ENCODE results near the gene LCOR.
"Not testable (repeated sequence)": the region's sequence is repeated elsewhere in the genome, so short reads cannot be mapped to it uniquely, and the experiment has no call there.

Gene LCOR

DNA sequence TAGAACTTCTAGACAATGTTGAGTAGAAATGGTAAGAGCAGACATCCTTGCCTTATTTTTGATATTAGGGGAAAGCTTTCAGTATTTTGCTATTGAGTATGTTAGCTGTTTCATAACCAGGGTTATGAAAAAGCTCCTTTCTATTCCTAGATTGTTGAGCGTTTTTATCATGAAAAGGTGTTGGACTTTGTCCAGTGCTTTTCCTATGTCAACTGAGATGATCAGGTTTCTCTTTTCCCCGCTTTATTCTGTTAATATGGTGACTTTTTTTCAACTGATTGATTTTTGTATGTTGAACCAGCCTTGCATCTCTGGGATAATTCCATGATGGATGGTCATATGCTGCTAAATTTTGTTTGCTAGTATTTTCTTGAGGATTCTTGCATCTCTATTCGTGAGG, 58.5 kb downstream of the LCOR start:
- DNase-seq: no peak

DNA sequence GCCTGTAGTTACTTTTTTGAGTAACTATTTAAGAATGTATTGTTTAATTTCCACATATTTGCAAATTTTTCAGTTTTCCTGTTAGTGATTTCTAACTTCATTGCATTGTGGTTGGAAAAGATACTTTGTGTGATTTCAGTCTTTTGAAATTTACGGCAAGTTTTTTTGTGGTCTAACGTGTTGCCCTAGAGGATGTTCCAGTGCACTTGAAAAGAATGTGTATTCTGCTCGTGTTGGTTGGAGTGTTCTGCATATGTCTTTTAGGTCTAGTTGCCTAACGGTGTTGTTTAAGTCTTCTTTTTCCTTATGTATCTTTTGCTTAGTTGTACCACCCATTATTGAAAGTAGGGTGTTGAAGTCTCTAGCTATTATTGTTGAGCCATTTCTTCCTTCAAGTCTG, 59.7 kb downstream of the LCOR start:
- DNase-seq: no peak

DNA sequence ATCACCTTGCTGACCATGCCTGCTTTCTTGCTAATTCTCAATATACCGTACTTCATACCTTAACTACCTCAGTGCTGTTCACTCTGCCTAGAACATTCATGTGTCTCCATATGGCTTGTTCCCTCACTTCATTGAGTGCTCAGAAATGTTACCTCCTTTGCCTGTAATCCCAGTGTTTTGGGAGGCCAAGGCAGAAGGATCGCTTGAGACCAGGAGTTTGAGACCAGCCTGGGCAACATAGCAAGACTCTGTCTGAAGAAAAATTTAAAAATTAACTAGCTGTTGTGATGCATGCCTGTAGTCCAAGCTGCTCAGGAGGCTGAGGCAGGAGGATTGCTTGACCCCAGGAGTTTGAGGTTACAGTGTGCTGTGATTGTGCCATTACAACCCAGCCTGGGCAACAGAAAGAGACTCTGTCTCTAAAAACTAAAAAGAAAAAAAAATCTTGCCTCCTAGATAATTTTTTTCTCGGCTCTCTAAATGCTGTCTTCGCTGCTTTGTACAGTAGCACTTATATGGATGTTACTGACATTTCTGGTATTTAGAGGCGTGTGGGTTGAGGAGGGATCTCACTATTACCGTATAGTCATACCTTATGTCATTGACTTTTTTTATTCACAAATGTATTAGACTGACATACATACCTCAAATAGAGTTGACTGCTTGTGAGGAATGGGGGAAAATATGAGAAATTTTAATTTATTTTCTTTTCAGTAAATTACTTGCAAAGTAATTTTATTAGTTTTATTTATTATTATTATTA, 63.7 kb downstream of the LCOR start:
- DNase-seq: no peak

DNA sequence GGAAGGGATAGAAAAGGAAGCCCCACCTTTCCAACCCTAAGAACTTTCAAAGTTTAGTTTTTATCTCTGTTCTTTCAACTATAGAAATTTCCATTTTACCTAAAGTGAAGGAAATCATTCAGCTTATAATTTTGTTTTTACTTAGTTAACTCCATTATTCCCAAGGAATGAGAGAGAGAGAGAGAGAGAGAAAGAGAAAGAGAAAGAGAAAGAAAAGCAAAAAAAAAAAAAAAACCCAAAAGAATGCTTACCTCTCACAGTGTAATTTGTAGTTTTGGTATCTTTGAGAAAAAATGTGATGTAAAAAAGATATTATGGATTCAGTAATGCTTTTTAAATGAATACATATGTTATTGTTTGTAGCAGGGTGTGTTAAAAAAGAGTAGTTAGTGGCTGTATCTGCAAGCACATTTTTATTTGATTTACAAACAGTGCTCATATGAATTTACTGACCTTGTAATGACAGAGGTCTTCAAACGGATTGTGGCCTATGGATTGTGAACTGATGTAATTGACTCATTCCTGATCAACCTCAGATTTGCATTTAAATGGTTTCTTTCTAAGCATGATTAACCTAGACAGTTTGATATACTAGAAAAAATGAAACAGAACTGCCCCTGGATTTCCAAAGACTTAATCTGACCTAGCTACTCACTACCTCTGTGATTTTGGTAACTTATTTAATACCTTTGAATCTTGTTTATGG, 64.9 kb downstream of the LCOR start:
- no peak for DNase-seq

DNA sequence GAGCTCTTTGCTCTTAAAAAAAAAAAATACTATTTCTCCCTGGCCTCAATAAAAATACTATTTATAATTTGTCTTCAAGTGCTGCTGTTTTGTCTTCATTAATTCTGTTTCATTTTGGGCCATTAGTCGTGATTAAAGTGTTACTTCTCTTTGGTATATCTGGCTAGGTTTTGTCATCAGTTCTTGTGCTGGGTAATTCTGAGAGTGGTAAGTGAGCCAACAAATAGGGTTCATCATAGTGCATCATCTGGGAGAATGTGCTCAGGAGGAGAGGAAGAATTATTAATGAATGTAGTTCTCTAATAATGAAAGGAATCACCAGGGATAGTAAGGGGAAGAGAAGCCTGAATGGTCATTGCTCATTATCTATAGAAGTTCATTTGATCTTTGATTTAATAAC, 70.0 kb downstream of the LCOR start:
- DNase-seq: no peak

DNA sequence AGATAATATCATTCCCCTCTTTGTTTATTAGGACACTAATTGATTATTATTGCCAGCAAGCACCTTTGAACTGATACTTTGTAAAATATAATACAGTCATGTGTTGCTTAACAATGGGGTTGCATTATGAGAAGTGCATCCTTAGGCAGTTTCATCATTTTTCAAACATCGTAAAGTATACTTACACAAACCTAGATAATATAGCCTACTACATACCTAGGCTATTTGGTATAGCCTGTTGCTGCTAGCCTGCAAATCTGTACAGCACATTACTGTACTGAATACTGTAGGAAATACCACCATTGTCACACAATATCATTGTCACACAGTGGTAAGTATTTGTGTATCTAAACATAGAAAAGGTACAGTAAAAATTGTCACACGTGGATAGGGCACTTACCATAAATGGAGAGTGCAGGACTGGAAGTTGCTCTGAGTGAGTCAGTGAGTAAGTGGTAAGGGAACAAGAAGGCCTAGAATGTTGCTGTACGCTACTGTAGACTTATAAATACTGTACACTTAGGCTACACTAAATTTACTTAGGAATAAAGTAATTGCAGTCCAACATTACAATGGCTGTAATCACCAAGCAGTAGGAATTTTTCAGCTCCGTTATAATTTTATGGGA, 70.7 kb downstream of the LCOR start:
- no peak for DNase-seq

DNA sequence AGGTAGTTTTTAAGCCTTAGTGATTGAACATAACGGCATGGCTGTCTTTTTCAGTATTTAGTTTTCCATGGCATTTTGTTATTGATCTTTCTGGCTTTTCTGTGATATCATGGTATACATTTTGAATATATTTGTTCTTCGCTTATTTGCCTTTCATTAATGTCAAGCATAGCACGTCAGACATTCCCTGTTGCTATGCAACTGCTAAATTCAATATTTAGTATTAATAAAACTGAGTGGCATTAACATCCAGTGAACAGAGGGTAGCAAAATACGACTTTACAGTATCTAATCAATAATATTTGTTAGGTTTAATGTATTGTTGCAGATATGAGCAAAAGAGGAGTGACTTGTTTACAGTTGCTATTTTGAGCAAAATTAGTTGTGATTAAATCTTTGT, 72.5 kb downstream of the LCOR start:
- DNase-seq: no peak

DNA sequence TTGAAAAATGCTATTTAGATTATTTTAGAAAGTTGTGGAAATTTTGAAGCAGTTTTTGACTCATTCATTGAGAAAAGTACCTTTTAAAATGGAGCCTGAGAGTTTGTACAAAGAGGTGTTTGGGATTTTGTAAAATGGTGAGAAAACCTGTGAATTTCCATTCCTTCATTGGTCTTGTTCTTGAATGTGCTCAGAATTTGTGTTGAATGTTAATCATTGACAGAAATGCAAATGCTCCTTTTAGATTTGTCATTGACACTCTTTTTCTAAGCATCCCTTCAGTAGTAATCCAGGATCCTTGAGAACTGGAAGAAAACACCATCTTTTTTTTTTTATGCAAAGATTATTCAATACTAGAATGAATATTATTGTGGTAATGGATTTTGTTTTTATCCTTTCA, 74.8 kb downstream of the LCOR start:
- no peak for DNase-seq

DNA sequence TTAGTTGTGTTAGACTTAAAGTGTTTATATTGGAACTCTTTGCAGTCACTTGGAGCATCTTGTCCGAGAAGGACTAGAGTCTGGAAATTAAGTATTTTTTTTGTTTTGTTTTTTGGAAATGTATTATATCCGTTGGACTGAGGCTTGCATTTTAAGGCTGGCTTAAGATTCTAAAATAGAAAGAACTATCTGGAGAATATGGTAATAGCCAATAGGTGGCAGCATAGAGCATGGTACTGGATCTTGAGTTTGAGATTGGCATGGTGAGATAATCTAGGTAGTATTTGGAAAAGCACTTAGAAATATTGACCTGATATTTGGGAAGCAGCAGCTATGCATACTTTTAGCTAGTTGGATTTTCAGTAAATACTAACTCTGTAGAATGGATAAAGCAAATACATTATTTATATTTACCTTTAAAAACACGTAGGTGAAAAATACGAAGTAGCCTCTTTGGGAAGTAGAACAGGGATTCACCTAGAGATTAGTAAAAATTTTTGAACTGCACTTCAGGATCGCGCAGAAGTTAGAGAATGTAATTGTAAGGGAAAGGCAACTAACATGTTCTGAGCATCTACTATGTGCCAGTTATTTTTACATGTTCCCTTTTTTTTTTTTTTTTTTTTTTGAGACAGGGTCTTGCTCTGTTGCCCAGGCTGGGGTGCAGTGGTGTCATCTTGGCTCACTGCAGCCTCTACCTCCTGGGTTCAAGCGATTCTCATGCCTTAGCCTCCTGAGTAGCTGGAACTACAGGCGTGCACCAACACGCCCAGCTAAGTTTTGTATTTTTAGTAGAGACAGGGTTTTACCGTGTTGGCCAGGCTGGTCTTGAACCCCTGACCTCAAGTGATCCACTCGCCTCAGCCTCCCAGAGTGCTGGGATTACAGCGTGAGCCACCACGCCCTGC, 78.6 kb downstream of the LCOR start:
- no peak for DNase-seq

DNA sequence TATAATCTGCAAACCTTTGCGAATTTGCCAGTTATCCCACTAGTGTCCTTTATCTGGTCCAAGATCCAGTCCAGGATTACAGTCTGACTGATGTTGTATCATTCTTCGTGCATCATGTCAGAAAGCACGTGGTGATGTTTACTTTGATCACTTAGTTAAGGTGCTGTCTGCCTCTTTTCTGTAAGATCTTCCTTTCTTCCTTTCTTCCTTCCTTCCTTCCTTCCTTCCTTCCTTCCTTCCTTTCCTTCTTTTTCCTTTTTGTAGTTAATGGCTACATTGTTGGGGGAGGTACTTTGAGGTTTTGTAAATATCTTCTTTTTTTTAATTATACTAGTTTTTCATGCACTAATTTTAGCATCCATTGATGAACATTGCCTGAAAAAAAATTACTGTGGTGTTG, 80.3 kb downstream of the LCOR start:
- no peak for DNase-seq

DNA sequence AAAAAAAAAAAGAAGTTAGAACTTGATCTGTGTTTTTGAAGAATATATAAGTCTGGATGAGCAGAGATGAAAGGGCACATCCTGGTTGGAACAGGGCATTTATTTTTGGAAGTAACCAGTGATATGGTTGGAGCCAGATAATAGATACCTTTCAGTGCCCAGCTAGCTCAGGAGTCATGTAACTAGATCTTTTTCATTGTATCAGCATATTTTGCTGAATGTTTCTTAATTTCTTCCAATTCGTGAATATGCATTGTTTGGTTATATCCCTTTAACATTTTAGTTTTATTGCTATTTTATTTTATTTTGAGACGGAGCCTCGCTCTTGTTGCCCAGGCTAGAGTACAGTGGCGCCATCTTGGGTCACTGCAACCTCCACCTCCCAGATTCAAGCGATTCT, 81.8 kb downstream of the LCOR start:
- no peak for DNase-seq

DNA sequence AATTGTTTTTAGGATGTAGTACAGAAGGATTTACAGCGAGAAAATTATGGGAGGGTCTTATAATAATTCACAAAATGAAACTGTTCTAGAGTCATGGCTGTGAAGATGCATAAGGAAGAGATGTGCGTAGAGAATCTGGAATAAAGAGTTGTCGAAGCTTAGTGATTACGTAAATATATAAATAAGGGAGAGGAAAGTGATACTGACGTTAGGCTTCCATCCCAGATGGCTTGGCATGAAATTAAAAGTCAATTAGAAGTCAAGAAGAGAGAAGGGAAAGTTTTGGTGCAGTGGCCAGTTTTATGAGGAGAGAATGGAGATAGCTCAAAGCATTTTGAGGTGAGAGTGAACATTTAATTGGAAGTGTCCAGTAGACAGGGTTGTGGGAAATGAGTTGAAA, 85.5 kb downstream of the LCOR start:
- no peak for DNase-seq

DNA sequence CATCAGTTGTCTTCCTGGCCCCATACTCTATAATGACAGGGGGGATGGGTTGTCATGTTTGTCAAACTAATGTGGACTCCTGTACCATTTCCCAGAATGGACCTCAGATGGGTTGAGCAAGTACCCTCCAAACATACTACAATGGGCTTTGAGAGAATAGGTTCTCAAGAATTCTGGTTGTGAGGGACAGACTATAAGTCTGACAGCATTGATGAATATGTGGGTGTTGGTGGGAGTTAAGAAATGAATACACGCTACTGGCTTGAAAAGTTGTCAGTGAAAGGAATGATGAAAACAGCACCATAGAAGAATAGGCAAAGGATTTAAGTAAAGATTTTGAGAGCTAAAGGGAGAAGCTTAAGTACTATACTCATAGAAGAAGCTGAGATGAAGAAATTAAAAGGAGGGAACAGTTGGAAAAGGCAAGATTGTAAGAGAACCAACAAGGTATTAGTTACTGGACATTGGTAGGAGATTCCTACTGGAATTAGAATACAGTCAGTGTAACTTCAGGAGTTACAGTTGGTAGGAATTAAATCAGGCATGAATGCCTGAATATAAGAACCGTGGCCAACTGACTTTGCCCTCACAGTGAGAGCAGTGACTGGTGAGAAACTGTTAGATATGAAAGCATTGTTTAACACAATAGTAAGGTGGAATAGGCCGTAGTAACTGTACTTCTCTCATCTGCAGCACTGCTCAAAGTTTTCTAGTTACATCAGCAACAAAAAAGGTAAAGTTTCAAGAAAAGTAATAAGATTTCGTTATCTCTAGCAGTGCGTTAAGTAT, 86.3 kb downstream of the LCOR start:
- no peak for DNase-seq

DNA sequence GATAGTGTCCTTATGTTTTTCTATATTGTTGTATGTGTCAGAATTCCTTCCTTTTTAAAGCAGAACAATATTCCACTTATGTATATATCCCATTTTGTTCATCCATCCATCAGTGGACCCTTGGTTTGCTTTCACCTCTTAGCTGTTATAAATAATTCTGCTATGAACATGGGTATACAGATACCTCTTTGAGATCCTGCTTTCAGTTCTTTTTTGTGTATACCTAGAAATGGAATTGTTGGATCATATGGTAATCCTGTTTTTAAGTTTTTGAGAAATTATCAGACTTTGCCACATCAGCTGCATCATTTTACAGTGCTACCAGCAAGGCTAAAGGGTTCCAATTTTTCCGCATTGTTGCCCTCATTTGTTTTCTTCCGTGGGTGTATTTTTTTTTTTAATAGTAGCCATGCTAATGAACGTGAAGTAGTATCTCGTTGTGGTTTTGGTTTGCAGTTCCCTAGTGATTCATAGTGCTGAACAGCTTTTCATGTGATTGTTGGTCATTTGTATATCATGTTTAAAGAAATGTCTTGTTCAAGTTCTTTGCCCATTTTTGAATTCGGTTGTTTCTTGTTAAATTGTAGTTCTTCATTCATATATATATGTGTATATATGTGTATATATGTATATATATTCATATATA, 87.8 kb downstream of the LCOR start:
- no peak for DNase-seq

DNA sequence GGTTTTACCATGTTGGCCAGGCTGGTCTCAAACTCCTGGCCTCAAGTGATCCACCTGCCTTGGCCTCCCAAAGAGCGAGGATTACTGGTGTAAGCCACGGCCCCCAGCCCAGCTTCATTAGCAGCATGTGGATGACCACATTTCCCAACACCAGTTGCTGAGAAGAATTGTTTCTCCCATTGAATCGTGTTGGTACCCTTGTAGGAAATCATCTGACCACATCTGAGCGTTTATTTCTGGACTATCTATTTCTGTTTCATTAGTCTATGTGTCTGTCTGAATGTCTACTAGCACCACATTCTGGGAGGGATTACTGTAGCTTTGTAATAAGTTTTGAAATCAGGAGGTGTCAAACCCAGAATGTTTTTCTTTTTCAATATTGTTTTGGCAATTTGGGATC, 89.6 kb downstream of the LCOR start:
- no peak for DNase-seq

DNA sequence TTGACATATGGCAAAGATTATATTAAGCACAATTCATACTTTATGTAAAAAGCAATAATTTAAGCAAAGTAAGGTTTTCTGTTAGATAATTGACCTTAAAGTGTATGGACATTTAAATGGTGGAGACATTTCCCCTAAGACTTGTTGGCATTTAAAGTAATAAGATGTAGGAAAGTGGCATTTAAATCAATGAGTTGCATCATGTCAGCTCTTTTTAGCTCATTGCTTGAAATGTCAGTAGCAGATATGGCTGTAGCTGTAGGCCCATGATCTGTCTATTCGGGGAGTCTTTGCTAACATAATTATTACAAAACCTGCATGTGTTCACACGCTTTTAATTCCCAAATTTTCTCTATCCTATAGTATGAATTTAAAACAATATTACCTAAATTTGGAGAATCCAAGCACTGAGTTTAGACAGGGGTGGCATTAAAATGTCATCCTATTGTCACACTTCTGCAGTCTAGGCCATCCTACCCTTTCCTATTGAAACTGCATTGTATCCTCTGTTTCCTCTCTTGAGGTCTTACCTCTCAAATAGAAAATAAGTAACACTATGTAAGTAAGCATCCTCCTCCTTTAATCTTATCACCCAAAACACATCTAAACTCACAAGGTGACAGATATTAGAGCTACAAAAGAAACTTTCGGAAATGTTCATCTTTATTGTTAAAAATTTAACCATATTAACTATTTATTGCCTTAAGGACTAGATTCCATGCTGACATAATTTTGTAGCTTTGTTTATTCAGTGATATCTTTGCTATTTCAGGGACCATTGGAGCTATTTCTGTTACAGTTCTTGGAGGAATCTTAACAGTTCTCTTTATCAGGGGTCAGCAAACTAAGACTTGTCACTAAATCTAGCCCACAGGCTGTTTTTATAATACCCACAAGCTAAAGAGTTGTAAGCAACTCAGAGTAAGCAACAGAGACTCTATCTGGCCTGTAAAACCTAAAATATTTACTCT, 91.2 kb downstream of the LCOR start:
- no peak for DNase-seq

DNA sequence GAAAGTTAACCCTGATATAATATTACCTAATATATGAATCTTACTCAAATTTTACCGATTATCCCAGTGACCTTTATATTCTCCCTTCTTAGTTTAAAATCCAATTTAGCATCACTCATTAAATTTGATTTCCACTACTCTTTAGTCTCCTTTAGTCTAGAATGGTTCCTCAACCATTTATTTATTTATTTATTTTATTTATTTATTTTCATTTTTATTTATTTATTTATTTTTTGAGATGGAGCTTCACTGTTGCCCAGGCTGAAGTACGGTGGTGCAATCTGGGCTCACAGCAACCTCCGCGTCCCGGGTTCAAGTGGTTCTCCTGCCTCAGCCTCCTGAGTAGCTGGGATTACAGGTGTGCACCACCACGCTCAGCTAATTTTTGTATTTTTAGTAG, 92.8 kb downstream of the LCOR start:
- DNase-seq: no peak

DNA sequence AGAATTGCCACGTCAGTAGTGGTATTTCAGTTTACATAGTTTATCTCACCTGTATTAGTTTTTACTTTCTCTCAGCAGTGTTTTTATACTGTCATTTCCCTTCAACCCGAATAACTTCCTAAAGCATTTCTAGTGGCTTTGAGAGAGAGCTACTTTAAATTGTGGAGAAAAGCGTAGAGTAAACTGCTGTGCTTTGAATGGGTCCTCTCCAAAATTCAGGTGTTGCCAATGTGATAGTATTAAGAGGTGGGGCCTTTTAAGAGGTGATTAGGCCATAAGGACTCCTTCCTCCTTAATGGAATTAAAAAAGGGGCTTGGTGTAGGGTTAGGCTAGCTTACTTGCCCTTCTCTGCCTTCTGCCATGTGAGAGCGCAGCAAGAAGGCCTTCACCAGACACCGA, 98.4 kb downstream of the LCOR start:
- no peak for DNase-seq

DNA sequence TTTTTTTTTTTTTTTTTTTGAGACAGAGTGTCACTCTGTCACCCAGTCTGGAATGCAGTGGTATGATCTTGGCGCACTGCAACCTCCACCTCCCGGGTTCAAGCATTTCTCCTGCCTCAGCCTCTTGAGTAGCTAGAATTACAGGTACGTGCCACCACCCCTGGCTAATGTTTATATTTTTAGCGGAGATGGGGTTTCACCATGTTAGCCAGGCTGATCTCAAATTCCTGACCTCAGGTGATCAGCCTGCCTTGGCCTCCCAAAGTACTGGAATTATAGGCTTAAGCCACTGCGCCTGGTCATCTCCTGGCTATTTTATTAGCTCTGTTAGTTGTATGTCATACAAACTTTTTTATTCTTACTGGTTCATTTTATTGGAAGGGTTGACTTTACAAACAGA, 103.0 kb downstream of the LCOR start:
- DNase-seq: no peak

DNA sequence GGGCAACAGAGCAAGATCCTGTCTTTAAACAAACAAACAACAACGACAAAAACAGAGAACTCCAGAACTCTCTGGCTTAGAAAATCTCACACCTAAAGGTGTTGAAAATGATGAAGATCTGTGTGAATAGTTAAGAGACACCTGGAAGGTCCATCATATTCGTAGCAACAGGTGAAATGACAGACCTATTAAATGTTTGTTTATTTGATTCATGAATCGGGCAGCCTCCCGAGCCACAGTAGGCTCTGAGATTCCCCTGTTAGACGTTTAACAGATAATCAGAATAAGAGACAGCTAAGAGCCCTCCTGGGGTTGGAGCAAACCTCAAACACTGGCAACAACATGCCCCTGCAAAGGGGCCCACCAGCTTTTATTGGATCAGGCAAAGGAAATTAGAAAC, 103.7 kb downstream of the LCOR start:
- no peak for DNase-seq

DNA sequence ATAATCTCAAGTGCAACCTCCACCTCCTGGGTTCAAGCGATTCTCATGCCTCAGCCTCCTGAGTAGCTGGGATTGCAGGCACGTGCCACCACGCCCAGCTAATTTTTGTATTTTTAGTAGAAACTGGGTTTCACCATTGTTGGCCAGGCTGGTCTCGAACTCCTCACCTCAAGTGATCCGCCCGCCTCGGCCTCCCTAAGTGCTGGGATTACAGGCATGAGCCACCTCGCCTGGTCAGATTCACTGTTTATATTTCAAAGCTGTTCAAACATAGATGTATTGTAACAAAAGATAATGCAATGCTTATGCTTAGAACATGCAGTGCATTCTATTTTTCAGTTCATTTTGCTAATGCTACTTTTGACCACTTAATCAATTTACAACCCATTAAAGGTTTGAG, 111.1 kb downstream of the LCOR start:
- not testable (repeated sequence) for DNase-seq
